Bone marrow (tissue), 2 donors: ENCODE data around the gene ACMSD.
"Not testable (repeated sequence)": the region's sequence is repeated elsewhere in the genome, so short reads cannot be mapped to it uniquely, and the experiment has no call there.

Experiments used
- DNase-seq, 2 donors: peaks; one replicate each; lab custom pipeline; 2025; lab: John Stamatoyannopoulos, UW

The ACMSD gene

GRCh38 chr2:134852518-134852917 is 14.1 kb downstream of the ACMSD start:
- no peak for DNase-seq

GRCh38 chr2:134855709-134856108 is 17.3 kb downstream of the ACMSD start:
- no peak for DNase-seq

GRCh38 chr2:134858245-134858644 is 19.8 kb downstream of the ACMSD start:
- no peak for DNase-seq

GRCh38 chr2:134861173-134861572 is 22.8 kb downstream of the ACMSD start:
- no peak for DNase-seq

GRCh38 chr2:134862069-134862468 is 23.7 kb downstream of the ACMSD start:
- DNase-seq, result no peak

- DNase-seq, result no peak
Measured at GRCh38 chr2:134862674-134863073, 24.3 kb downstream of the ACMSD start.

GRCh38 chr2:134863446-134863845 is 25.0 kb downstream of the ACMSD start:
- DNase-seq, result no peak

- no peak for DNase-seq
Measured at GRCh38 chr2:134865067-134865787, 26.8 kb downstream of the ACMSD start.

GRCh38 chr2:134866498-134867099 is 28.2 kb downstream of the ACMSD start:
- DNase-seq, result no peak

GRCh38 chr2:134869946-134870736 is 31.7 kb downstream of the ACMSD start:
- no peak for DNase-seq

- no peak for DNase-seq
Measured at GRCh38 chr2:134873152-134873551, 34.7 kb downstream of the ACMSD start.

GRCh38 chr2:134875309-134875708 is 36.9 kb downstream of the ACMSD start:
- DNase-seq, result no peak

GRCh38 chr2:134882773-134883172 is 44.4 kb downstream of the ACMSD start:
- DNase-seq, result no peak

- no peak for DNase-seq
Measured at GRCh38 chr2:134883552-134884293, 45.3 kb downstream of the ACMSD start.

GRCh38 chr2:134884435-134884834 is 46.0 kb downstream of the ACMSD start:
- no peak for DNase-seq

GRCh38 chr2:134892282-134893035 is 54.0 kb downstream of the ACMSD start:
- DNase-seq, result no peak

GRCh38 chr2:134897932-134898331 is 59.5 kb downstream of the ACMSD start:
- no peak for DNase-seq

GRCh38 chr2:134899204-134899603 is 60.8 kb downstream of the ACMSD start:
- no peak for DNase-seq

GRCh38 chr2:134900151-134900550 is 61.7 kb downstream of the ACMSD start:
- no peak for DNase-seq

GRCh38 chr2:134903701-134904100 is 65.3 kb downstream of the ACMSD start:
- not testable (repeated sequence) for DNase-seq

- DNase-seq, result no peak
Measured at GRCh38 chr2:134905168-134905567, 66.8 kb downstream of the ACMSD start.

GRCh38 chr2:134906726-134907125 is 68.3 kb downstream of the ACMSD start:
- DNase-seq, result no peak
